Adrenal gland (tissue), 19 donors: ENCODE measurements around the gene GRAPL. TPM values are rescaled to one million over a fixed set of nuclear protein-coding genes. Genes with fewer than 3 reads are reported as not detected.
"Not testable (repeated sequence)": the region's sequence is repeated elsewhere in the genome, so short reads cannot be mapped to it uniquely, and the experiment has no call there.

Source experiments
- DNase-seq, 7 donors: peaks; one replicate each; pipeline ENCODE4 v3.0.0-alpha.2; 2019 to 2020
- H3K27ac ChIP-seq, 5 donors: fragments of 200-600 bp; sonication (generic) in 4 of 5; 1 replicate in 3 of 5; 2 replicates in 2 of 5; pipeline versions ENCODE4 v1.5.1 to v1.8.0; 2016 to 2020; ENCODE audit warnings: mild to moderate bottlenecking in 1 of 5
- H3K27me3 ChIP-seq: fragments of 200-600 bp; 2 replicates; pipeline ENCODE4 v1.8.0; 2021
- H3K36me3 ChIP-seq, 2 donors: fragments of 200-600 bp; replicated peaks in 1 of 2; 1 replicate in 1 of 2; 2 replicates in 1 of 2; pipeline versions ENCODE4 v1.5.1 to v1.8.0; 2018 to 2022
- H3K4me1 ChIP-seq, 2 donors: fragments of 200-600 bp; replicated peaks in 1 of 2; 1 replicate in 1 of 2; 2 replicates in 1 of 2; pipeline versions ENCODE4 v1.5.1 to v1.8.0; 2018 to 2021
- H3K4me3 ChIP-seq, 4 donors: fragments of 200-600 bp; sonication (generic) in 3 of 4; one replicate each; pipeline ENCODE4 v1.5.1; 2016 to 2018
- H3K9me3 ChIP-seq, 3 donors: fragments of 200-600 bp; sonication (generic) in 1 of 3; replicated peaks in 1 of 3; 1 replicate in 2 of 3; 2 replicates in 1 of 3; pipeline versions ENCODE4 v1.5.1 to v1.8.0; 2016 to 2021
- WGBS, 4 donors: extraction: QIAGEN DNeasy Blood & Tissue Kit in 2 of 4; methylation state at CpG; one replicate each; pipeline versions ENCODE4 v1.1.5 to v1.1.7; 2013 to 2017; 5-methylcytosine and 5-hydroxymethylcytosine counted together
- intact Hi-C, 2 donors: fragments of 100-400 bp; cut with DNase I; formaldehyde crosslinking; loops; one replicate each; pipeline versions ENCODE4 v1.14.1 to v1.15.0; 2022 to 2023
- long read RNA-seq, 10 donors: library from polyadenylated mRNA in 3 of 10; unstranded in 2 of 10; stranded (forward) in 1 of 10; transcript quantifications; one replicate each; pipeline ENCODE4 v2.0.0 and lab custom pipeline, GENCODE V29; 2021 to 2026
- polyA plus RNA-seq, 3 donors: library from polyadenylated mRNA; stranded (reverse); fragments of 200-250 nt in 2 of 3; fragments of 350-450 nt in 1 of 3; fragmentation: Illumina TruSeq in 1 of 3; extraction: RNeasy Lipid Tissue Mini Kit (QIAGEN cat#74804) in 1 of 3; gene quantifications; one replicate each; pipeline ENCODE4 v1.2.3, GENCODE V29; 2013 to 2014
- total RNA-seq, 9 donors: library from RNA; depleted of rRNA in 4 of 9; stranded (reverse); fragments of >200 nt in 4 of 9; fragments of 120-200 nt in 1 of 9; fragmentation: NEBNext Ultra II Directional in 1 of 9; extraction: Animal tissue kit (Norgen Biotek cat#: 25700) in 1 of 9; gene quantifications; one replicate each; pipeline versions ENCODE4 v1.1.0 to v1.2.4, GENCODE V29; 2013 to 2023
- donor health status: healthy with polysubstance abuse.
- donor health status: Bipolar disorder and iron deficiency.
- donor health status: DM: yes; HTN: yes; CAD: no.
- donor health status: DM: no; HTN: no; CAD: no.
- donor health status: DM: no; HTN: no; CAD: no.
- donor health status: DM: yes; HTN: yes; CAD: no.

Gene GRAPL
- 1 to 10 TPM in 7 of 9 donors, under 1 TPM in 2; 0.72 to 9.1 (median 2.9) TPM for total RNA-seq
- polyA plus RNA-seq, result 10 to 100 TPM in 1 of 3 donors, 1 to 10 TPM in 1, under 1 TPM in 1; 0.46 to 10.4 (median 3.2) TPM
- long read RNA-seq, donor 1, result 0 reads
- long read RNA-seq, donor 2, result 0 reads
- long read RNA-seq, donor 3, result 0 reads
- long read RNA-seq, donor 4, result 0 reads
- long read RNA-seq, donor 5, partial matches to known transcripts, result 0 of 1 reads
- long read RNA-seq, donor 5, other reads (novel, unspliced or antisense), result 1 of 1 reads
- long read RNA-seq, donor 6, result 0 reads
- long read RNA-seq, donor 7, result 0 reads
- long read RNA-seq, donor 8, partial matches to known transcripts, result 0 of 1 reads
- long read RNA-seq, donor 8, other reads (novel, unspliced or antisense), result 0 of 1 reads
- long read RNA-seq, donor 9, result 0 reads
- long read RNA-seq, donor 10, result 0 reads

GRCh38 chr17:19127148-19127980 is at the start of gene GRAPL:
GRAPL (plus strand) TSS chr17:19127589; CDS start chr17:19127620, 31 bp downstream.
- H3K27me3 ChIP-seq, H3K4me3 ChIP-seq, intact Hi-C loops, H3K27ac ChIP-seq, H3K4me1 ChIP-seq, DNase-seq, H3K36me3 ChIP-seq, H3K9me3 ChIP-seq: not testable (repeated sequence)
- no CpG with 5 or more reads among the region's 14 CpGs for WGBS, 4 donors

- H3K27ac ChIP-seq, H3K4me3 ChIP-seq, intact Hi-C loops, H3K9me3 ChIP-seq, H3K27me3 ChIP-seq, H3K36me3 ChIP-seq, H3K4me1 ChIP-seq: not testable (repeated sequence)
- WGBS, 4 donors, result no CpG with 5 or more reads among the region's 77 CpGs
- peak in 2 of 7 donors; percentile 1 to 11 for DNase-seq
Observed at GRCh38 chr17:19088804-19089685, 38.3 kb upstream of the GRAPL start.

DNA sequence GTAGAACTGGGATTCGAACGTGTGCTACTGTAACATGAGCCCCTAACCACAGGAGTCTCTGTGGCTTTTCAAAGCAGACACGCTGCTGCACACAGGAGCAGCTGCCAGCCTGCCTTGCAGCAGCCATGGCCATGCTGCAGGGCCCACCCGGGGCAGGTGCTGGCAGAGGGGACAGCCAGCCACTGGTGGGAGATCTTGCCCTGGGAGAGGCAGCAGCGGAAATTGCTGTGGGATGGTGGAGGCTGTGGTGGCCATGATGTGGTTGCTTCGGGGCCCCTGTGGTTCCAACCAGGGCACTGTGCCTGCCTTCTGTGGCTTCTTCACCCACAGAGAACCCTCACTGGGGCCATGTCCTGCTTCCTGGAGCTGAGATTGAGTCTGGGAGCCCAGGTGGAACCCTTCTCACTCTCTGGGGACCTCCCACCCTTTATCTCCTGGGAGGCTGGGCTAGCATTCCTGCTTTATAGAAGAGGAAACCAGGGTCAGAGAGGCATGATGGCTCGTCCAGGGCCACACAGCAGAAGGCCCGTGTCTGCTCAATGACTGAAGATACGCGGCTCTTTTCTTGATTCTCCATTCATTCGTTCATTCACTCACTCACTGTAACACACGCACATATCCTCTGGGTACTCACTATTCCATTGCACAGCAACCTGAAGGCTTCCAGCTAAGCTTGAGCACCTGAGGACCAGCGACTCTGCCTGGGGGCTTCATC is 37.2 kb upstream of the GRAPL start:
- H3K9me3 ChIP-seq, H3K27me3 ChIP-seq, H3K4me1 ChIP-seq, H3K27ac ChIP-seq, H3K4me3 ChIP-seq, intact Hi-C loops, H3K36me3 ChIP-seq, DNase-seq: not testable (repeated sequence)
- no CpG with 5 or more reads among the region's 13 CpGs for WGBS, 4 donors

GRCh38 chr17:19092737-19093683 is 34.4 kb upstream of the GRAPL start:
- 39% methylated on average over 4 to 12 of the region's 15 CpGs; no CpG with 5 or more reads in 2 of the 4 donors for WGBS, 4 donors
- H3K4me1 ChIP-seq, intact Hi-C loops, H3K36me3 ChIP-seq, H3K4me3 ChIP-seq, H3K9me3 ChIP-seq, H3K27me3 ChIP-seq: not testable (repeated sequence)
- peak overlapping the region in 2 of 5 donors; percentile 21 to 72 for H3K27ac ChIP-seq
- DNase-seq, result peak; percentile 13 to 82 (median 32)

GRCh38 chr17:19093684-19094438 is 33.5 kb upstream of the GRAPL start:
- H3K4me3 ChIP-seq, H3K27me3 ChIP-seq, H3K4me1 ChIP-seq, H3K9me3 ChIP-seq, intact Hi-C loops, H3K36me3 ChIP-seq: not testable (repeated sequence)
- 63 to 96% (median 77%) methylated on average over 3 to 7 of the region's 15 CpGs; no CpG with 5 or more reads in 1 of the 4 donors for WGBS, 4 donors
- H3K27ac ChIP-seq, result peak overlapping the region in 2 of 5 donors; percentile 21 to 72
- peak in 4 of 7 donors; percentile 9 to 17 (median 14) for DNase-seq

- H3K9me3 ChIP-seq, H3K36me3 ChIP-seq, H3K27me3 ChIP-seq, H3K4me1 ChIP-seq, H3K27ac ChIP-seq, H3K4me3 ChIP-seq, intact Hi-C loops: not testable (repeated sequence)
- WGBS, 4 donors, result 17 to 45% methylated on average over 2 to 3 of the region's 6 CpGs; no CpG with 5 or more reads in 2 of the 4 donors
- peak in 5 of 7 donors; percentile 4 to 52 (median 19) for DNase-seq
Observed at GRCh38 chr17:19108517-19108916, 18.9 kb upstream of the GRAPL start.

- H3K9me3 ChIP-seq, H3K4me1 ChIP-seq, intact Hi-C loops, H3K36me3 ChIP-seq, DNase-seq, H3K27me3 ChIP-seq: not testable (repeated sequence)
- 0% methylated on average over 2 of the region's 45 CpGs; no CpG with 5 or more reads in 3 of the 4 donors for WGBS, 4 donors
- Histone ChIP-seq H3K27ac (peak overlapping the region in 1 of 5 donors; percentile 72), H3K4me3 (peak overlapping the region in 1 of 4 donors; percentile 52)
Observed at GRCh38 chr17:19110189-19111097, 16.9 kb upstream of the GRAPL start.
